Esophagus squamous epithelium (tissue), 4 donors: ENCODE data around the gene ANKRD17.

Experiments used
- CTCF ChIP-seq, 6 experiments: fragments of 450-650 bp in 4 of 6; fragments of 200-600 bp in 2 of 6; sonication (generic) in 2 of 6; IDR thresholded peaks; one replicate each; pipeline ENCODE4 v1.5.1; 2016 to 2019; ENCODE audit warnings: antibody characterized with exemption in 6 of 6, mild to moderate bottlenecking in 4 of 6, moderate library complexity in 4 of 6
- POLR2A ChIP-seq, 4 donors: fragments of 450-650 bp; IDR thresholded peaks; one replicate each; pipeline ENCODE4 v1.6.1; 2017; ENCODE audit warnings: antibody characterized with exemption in 4 of 4, mild to moderate bottlenecking in 4 of 4, moderate library complexity in 3 of 4

- TF ChIP-seq CTCF (IDR thresholded peaks at IDR 0.05) = no peak
- no peak for TF ChIP-seq POLR2A (IDR thresholded peaks at IDR 0.05)
Observed at GRCh38 chr4:73237044-73237443, 21.6 kb downstream of the ANKRD17 start.
